HFFc6 (cell line): ENCODE results near the gene MREG. TPM values are rescaled to one million over a fixed set of nuclear protein-coding genes. Genes with fewer than 3 reads are reported as not detected.
A peak's percentile ranks its signal among the peaks of the same experiment; 100 is the strongest.

Source experiments
- DNase-seq: peaks from one replicate; pipeline ENCODE4 v3.0.0-alpha.2; 2018
- H3K27ac Mint-ChIP-seq: 2 replicates; pipeline ENCODE4 v1.8.0; 2020; ENCODE audit warnings: mild to moderate bottlenecking, mixed read lengths
- H3K27me3 Mint-ChIP-seq: 2 replicates; pipeline ENCODE4 v1.8.0; 2021; ENCODE audit warnings: mild to moderate bottlenecking, moderate library complexity, mixed read lengths; ENCODE audit not compliant: insufficient read depth
- H3K36me3 Mint-ChIP-seq: 2 replicates; pipeline ENCODE4 v1.8.0; 2021; ENCODE audit warnings: low read depth, mixed read lengths
- H3K4me1 Mint-ChIP-seq: 2 replicates; pipeline ENCODE4 v1.8.0; 2020; ENCODE audit warnings: low read depth, mixed read lengths
- H3K4me3 Mint-ChIP-seq: 2 replicates; pipeline ENCODE4 v1.8.0; 2020; ENCODE audit warnings: mild to moderate bottlenecking, moderate library complexity, mixed read lengths
- H3K9me3 Mint-ChIP-seq: 2 replicates; pipeline ENCODE4 v1.8.0; 2020; ENCODE audit warnings: mild to moderate bottlenecking, mixed read lengths
- CTCF ChIP-seq: fragments of 200-600 bp; sonication (generic); IDR thresholded peaks from 2 replicates; pipeline ENCODE4 v1.5.0; 2021; ENCODE audit warnings: antibody characterized with exemption, mild to moderate bottlenecking
- total RNA-seq, 6 experiments: library from RNA; stranded (reverse); fragmentation: NEBNext Ultra II Directional; extraction: Animal tissue kit (Norgen Biotek cat#: 25700); gene quantifications; 2 replicates in 1 of 6; 3 replicates in 5 of 6; pipeline ENCODE4 v1.2.3, GENCODE V29; 2021

MREG gene
- total RNA-seq, 6 experiments from 2014 or later, result 2.0 to 3.5 (median 3.2) TPM

GRCh38 chr2:215921895-215922294, 91.5 kb downstream of the MREG start:
- Mint-ChIP-seq H3K4me1 (peaks cover 56% of the 10 kb centered on the region), H3K36me3 (no peaks in the 10 kb centered on the region), H3K27ac (no peak overlapping the region), H3K9me3 (no peaks in the 10 kb centered on the region), H3K27me3 (peaks cover 2% of the 10 kb centered on the region), H3K4me3 (no peak overlapping the region)
- peak; percentile 69 for DNase-seq
- TF ChIP-seq CTCF, result no peak

GRCh38 chr2:215920244-215921100, 92.9 kb downstream of the MREG start:
- DNase-seq, result peak; percentile 69
- Mint-ChIP-seq H3K4me1 (peaks cover 56% of the 10 kb centered on the region), H3K4me3 (no peak overlapping the region), H3K9me3 (no peaks in the 10 kb centered on the region), H3K27ac (peak overlapping the region; percentile 32; the same call in 1 of the 2 replicates), H3K27me3 (peaks cover 2% of the 10 kb centered on the region), H3K36me3 (no peaks in the 10 kb centered on the region)
- TF ChIP-seq CTCF, result peak; percentile 89

GRCh38 chr2:215919624-215920243, 93.6 kb downstream of the MREG start:
- Mint-ChIP-seq H3K36me3 (no peaks in the 10 kb centered on the region), H3K4me3 (no peak overlapping the region), H3K27ac (peak overlapping the region; percentile 90), H3K27me3 (peaks cover 2% of the 10 kb centered on the region), H3K4me1 (peaks cover 56% of the 10 kb centered on the region), H3K9me3 (no peaks in the 10 kb centered on the region)
- DNase-seq, result no peak
- TF ChIP-seq CTCF, result no peak

GRCh38 chr2:215918901-215919599, 94.3 kb downstream of the MREG start:
- peaks cover 56% of the 10 kb centered on the region for H3K4me1 Mint-ChIP-seq
- no peak for TF ChIP-seq CTCF
- H3K27ac Mint-ChIP-seq, result peak overlapping the region; percentile 90
- no peak for DNase-seq
- H3K36me3 Mint-ChIP-seq, result no peaks in the 10 kb centered on the region
- peak overlapping the region; percentile 76 for H3K4me3 Mint-ChIP-seq
- H3K9me3 Mint-ChIP-seq, result no peaks in the 10 kb centered on the region
- H3K27me3 Mint-ChIP-seq, result peaks cover 2% of the 10 kb centered on the region

GRCh38 chr2:215917953-215918620, 95.3 kb downstream of the MREG start:
- peak; percentile 91 for DNase-seq
- Mint-ChIP-seq H3K27ac (peak overlapping the region; percentile 90), H3K9me3 (no peaks in the 10 kb centered on the region), H3K27me3 (peaks cover 2% of the 10 kb centered on the region), H3K4me1 (peaks cover 56% of the 10 kb centered on the region), H3K4me3 (peak overlapping the region; percentile 76), H3K36me3 (no peaks in the 10 kb centered on the region)
- TF ChIP-seq CTCF, result no peak
